Psoas muscle (tissue), 8 donors: ENCODE measurements around the gene SOX1. TPM values are rescaled to one million over a fixed set of nuclear protein-coding genes. Genes with fewer than 3 reads are reported as not detected.

Experiments
- ATAC-seq, 4 donors: fragments of 200-7000 bp; cut with Tn5 transposase; one replicate each; pipeline ENCODE4 v1.9.1; 2020; ENCODE audit warnings: moderate library complexity in 3 of 4, mild to moderate bottlenecking in 2 of 4
- DNase-seq, 2 donors: peaks; one replicate each; pipeline ENCODE4 v3.0.0-alpha.2; 2020
- H3K27ac ChIP-seq: fragments of 200-600 bp; one replicate; pipeline ENCODE4 v1.8.0; 2022
- H3K27me3 ChIP-seq, 3 donors: fragments of 200-600 bp in 1 of 3; one replicate each; pipeline versions ENCODE4 v1.6.1 to v1.8.0; 2013 to 2022; ENCODE audit warnings: low read length in 2 of 3, mild to moderate bottlenecking in 2 of 3, moderate library complexity in 1 of 3; ENCODE audit not compliant: insufficient read depth in 3 of 3
- H3K36me3 ChIP-seq, 2 donors: fragments of 200-600 bp in 1 of 2; one replicate each; pipeline versions ENCODE4 v1.6.1 to v1.8.0; 2013 to 2022; ENCODE audit warnings: low read depth in 1 of 2, mild to moderate bottlenecking in 1 of 2, moderate library complexity in 1 of 2; ENCODE audit not compliant: insufficient read depth in 1 of 2
- H3K4me1 ChIP-seq: fragments of 200-600 bp; one replicate; pipeline ENCODE4 v1.8.0; 2022
- H3K4me3 ChIP-seq: fragments of 200-600 bp; one replicate; pipeline ENCODE4 v1.8.0; 2022; ENCODE audit warnings: mild to moderate bottlenecking
- H3K9me3 ChIP-seq: fragments of 200-600 bp; one replicate; pipeline ENCODE4 v1.8.0; 2022
- CTCF ChIP-seq: fragments of 200-600 bp; IDR thresholded peaks from one replicate; pipeline ENCODE4 v1.8.0; 2022; ENCODE audit warnings: antibody characterized with exemption
- WGBS, 3 donors: extraction: QIAGEN DNeasy Blood & Tissue Kit; methylation state at CpG; one replicate each; pipeline versions ENCODE4 v1.1.6 to v1.1.7; 2013; 5-methylcytosine and 5-hydroxymethylcytosine counted together
- intact Hi-C, 2 donors: fragments of 100-400 bp; cut with DNase I; formaldehyde crosslinking; loops; one replicate each; pipeline versions ENCODE4 v1.11.0 to v1.14.2; 2022
- polyA plus RNA-seq, 3 donors: library from polyadenylated mRNA; stranded (reverse); fragments of 200-250 nt; gene quantifications; one replicate each; pipeline ENCODE4 v1.2.3, GENCODE V29; 2013
- total RNA-seq, 4 donors: library from RNA; stranded (reverse); fragmentation: NEBNext Ultra II Directional in 2 of 4; extraction: Animal tissue kit (Norgen Biotek cat#: 25700) in 2 of 4; gene quantifications; one replicate each; pipeline versions ENCODE4 v1.2.1 to v1.2.4, GENCODE V29; 2021 to 2023
- donor health status: healthy with polysubstance abuse.
- donor health status: DM: no; HTN: no; CAD: no; lungs with moderate emphysema.
- donor health status: Bipolar disorder and iron deficiency.
- donor health status: healthy.
- donor health status: DM: yes; HTN: yes; CAD: no.
- donor health status: DM: no; HTN: no; CAD: no.
- donor health status: DM: no; HTN: no; CAD: no.
- donor health status: DM: yes; HTN: yes; CAD: no.

The SOX1 gene
- total and polyA plus RNA-seq, 7 donors = not detected

GRCh38 chr13:112032186-112032993, 34.6 kb upstream of the SOX1 start:
- H3K4me3 ChIP-seq = no peak overlapping the region
- no peaks in the 10 kb centered on the region for H3K9me3 ChIP-seq
- intact Hi-C loops = no loop called here
- DNase-seq = no peak
- ATAC-seq = peak; percentile 58 to 79 (median 60)
- no peaks in the 10 kb centered on the region for H3K36me3 ChIP-seq
- TF ChIP-seq CTCF = no peak
- whole genome bisulfite sequencing, 3 donors = 26 to 53% (median 36%) methylated on average over 18 of the region's 18 CpGs
- peaks cover 0 to 14% (median 2%) of the 10 kb centered on the region in 3 donors for H3K27me3 ChIP-seq
- H3K27ac ChIP-seq = no peak overlapping the region
- H3K4me1 ChIP-seq = no peaks in the 10 kb centered on the region

DNA sequence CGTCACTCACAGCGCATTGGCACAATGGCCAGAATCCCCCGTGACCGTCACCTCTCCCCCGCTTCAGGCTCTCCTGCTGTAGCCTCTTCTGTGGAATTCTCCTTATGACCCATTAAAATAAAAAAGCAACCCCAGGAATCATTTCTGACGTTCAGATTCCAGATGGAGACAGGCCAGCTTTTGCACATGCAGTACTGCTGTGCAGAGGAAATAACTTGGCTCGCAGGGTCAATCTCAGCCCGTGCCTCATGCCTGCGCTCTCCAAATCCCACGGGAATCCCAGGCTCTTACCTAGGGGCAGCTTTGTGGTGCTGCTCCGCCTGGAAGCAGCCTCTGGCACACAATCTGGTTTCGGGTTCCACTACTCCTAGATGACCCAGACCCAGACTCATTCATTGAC, 32.7 kb upstream of the SOX1 start:
- DNase-seq (no peak), ATAC-seq (no peak)
- WGBS, 3 donors = 34 to 38% (median 35%) methylated on average over 12 of the region's 12 CpGs
- H3K4me3 ChIP-seq = no peak overlapping the region
- no peak for TF ChIP-seq CTCF
- intact Hi-C loops = no loop called here
- H3K36me3 ChIP-seq = no peaks in the 10 kb centered on the region
- no peaks in the 10 kb centered on the region for H3K9me3 ChIP-seq
- H3K4me1 ChIP-seq = no peaks in the 10 kb centered on the region
- peaks cover 0 to 18% (median 2%) of the 10 kb centered on the region in 3 donors for H3K27me3 ChIP-seq
- H3K27ac ChIP-seq = no peak overlapping the region

DNA sequence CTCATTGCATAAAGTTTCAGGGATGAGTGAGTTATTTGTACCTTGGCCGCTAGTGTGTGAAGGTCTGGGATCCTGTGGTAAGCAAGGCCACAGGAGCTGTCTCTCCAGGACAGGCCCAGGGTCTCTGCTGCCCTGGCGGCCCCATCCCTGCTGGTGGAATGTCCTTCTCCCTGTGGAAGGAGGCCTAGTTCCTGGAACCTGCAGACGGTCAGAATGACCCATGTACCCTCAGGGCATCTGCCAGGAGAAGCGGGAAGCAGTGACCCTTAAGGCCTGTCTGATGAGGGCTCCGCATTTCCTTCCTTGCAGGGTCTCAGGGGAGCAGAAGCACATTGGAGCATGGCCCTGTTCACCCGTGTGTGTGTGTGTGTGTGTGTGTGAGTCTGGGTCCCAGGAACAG, 32.1 kb upstream of the SOX1 start:
- H3K36me3 ChIP-seq = no peaks in the 10 kb centered on the region
- intact Hi-C loops = no loop called here

DNA sequence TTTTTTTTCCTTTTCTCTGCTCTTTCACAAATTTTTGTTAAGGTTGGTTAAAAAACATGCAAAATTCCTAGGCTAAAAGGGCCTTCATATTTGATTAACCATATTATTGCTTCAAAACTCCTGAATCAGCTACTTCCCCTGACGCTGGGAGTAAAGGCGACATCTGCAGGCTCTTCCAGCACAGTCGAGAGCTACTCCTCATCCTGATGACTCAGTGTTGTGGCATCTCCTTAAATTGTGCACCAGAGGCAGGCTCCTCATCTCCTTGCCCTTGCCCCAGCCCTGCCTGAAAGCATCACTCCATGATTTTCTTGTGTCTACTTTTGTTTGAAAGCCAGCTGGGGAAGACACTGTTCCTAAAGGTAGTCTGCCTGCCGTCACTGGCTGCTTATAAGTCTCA, 24.5 kb upstream of the SOX1 start:
- intact Hi-C loops = no loop called here
- DNase-seq = no peak
- H3K27me3 ChIP-seq = peaks cover 0 to 36% (median 5%) of the 10 kb centered on the region in 3 donors
- no peak for ATAC-seq
- no peak for TF ChIP-seq CTCF
- H3K4me3 ChIP-seq = no peak overlapping the region
- H3K27ac ChIP-seq = no peak overlapping the region
- no peaks in the 10 kb centered on the region for H3K9me3 ChIP-seq
- H3K36me3 ChIP-seq = no peaks in the 10 kb centered on the region
- no peaks in the 10 kb centered on the region for H3K4me1 ChIP-seq
- 77 to 84% (median 83%) methylated on average over 4 of the region's 4 CpGs for WGBS, 3 donors

More for the DNA sequence above, 32.1 kb upstream of the SOX1 start:
- Histone ChIP-seq H3K27me3 (peaks cover 0 to 19% (median 2%) of the 10 kb centered on the region in 3 donors), H3K4me3 (no peak overlapping the region), H3K4me1 (no peaks in the 10 kb centered on the region), H3K9me3 (no peaks in the 10 kb centered on the region), H3K27ac (no peak overlapping the region)
- no peak for TF ChIP-seq CTCF
- WGBS, 3 donors = 55 to 60% (median 56%) methylated on average over 6 of the region's 6 CpGs
- DNase-seq = no peak
- ATAC-seq = no peak
